SW 1271 (cell line): ENCODE measurements around the gene CCKAR.

Source experiments
- DNase-seq, 2 experiments: peaks; one replicate each; lab custom pipeline; 2025; lab: John Stamatoyannopoulos, UW

Gene CCKAR

GRCh38 chr4:26459054-26459755 is 31.1 kb downstream of the CCKAR start:
- peak in 1 of 2 experiments; percentile 45 for DNase-seq

DNA sequence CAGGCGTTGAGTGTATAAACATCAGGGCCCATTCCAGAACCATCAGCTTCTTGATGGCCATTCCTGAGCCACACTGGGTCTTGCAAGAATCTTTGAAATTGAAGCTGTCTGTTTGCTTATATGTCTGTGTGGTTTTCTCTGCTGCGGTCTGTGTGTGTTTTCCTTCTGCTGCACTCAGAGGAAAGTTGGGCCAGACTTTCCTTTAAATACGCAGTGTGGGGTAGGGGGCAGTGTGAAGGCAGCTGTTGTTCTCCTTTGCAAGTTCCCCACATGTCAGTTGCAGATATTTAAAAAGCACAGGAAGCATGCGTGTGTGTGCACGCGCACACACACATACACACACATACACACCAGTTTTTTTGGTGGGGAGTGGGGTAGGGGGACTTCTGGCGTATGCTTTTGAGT is 32.1 kb downstream of the CCKAR start:
- no peak for DNase-seq

DNA sequence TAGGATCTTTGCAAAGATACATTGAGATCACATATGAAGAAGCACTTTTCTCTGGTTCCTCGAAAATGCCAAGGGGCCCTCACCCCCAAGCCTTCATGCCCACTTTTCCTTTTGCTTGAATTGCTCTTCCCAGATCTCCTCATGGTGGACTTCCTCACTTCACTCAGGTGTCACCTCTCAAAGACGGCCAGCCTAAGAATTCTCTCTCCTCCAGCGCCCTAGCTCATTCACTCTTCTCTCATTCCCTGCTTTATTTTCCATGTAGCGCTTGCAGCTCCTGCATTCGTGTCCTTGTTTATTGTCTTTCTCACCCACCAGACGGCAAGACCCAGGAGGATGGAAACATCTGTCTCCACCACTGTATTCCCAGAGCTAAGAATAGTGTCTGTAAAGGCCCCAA is 32.9 kb downstream of the CCKAR start:
- DNase-seq = no peak

DNA sequence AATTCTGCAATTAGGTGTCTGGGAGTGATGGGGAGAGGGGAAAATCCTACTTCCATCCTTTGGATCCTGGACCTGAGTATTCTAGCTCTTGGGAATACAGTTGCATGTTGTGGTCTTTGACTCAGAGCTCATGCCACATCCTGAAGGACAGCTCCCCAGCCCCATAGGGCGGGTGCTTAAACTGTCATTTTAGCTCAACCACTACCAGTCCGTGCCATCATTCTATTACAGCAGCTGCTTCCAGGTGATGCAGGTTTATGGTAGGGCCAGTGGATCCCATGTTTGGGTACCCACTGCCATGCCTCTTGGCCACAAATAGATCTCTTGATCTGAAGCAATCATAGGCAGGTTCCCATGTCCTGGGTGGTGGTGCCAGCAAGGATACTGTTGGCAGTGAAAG is 34.7 kb downstream of the CCKAR start:
- no peak for DNase-seq

DNA sequence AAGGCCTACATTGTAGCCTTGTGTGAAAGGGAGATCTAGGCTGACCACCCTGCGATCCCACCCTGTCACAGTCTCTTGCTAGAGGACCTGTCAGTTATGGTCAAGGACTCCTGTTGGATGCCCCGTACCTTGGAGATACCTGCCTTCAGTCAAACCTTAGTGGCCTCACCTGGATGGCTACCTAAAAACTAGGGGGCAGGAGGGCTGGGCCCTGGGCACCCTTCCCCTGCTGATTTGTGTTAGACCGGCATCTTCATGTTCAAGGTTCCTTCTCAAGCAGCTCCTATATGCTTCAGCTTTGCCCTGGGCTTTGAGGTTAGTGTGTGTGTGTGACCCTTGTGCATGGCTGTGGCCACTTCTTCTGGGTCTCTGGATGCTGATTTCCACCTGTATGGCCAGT is 35.3 kb downstream of the CCKAR start:
- no peak for DNase-seq

DNA sequence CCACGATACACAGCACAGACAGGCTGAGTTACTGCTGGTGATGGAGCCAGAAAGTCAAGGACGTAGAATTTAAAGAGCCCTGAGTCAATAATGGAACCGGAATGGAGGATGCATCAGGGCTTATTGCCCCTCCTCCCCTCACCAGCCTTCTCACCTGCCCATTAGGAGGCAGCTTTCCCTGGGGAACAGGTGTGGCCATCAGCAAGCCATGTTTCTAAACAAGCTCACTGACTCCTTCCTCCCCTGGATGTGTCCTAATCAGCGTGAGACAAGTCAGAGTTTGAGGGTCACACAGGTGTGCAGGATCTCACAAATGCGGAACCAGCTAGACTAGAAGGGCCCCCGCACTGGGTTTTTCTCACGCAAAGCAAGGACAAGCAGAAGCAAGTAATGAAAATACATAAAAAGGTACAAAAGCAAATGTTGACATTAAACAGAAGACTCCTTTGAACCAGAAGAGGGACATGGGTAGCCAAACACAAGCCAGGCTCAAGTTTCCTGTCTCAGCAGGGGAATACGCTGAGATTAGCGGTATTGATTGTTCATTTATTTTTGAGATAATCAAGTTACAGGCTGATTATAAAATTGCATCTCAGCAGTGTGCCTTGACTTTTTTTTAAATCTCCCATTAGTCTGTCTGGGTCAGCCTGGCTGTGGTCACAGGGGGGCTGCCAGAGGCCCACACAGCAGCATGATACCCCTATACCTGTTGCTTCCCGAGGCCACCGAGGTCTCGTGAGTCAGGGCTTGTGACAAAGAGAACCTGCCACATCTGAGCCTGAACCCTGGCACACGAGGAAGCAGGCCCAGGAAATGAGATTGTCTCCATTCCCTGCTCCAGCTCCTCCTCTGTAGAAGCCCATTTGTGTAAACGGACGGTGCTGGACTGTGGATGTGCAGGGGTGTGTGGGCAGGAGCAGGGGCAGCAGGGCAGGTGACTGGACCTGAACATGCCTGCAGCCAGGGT is 37.4 kb downstream of the CCKAR start:
- DNase-seq = no peak

- no peak for DNase-seq
These were observed 38.7 kb downstream of the CCKAR start for GRCh38 chr4:26451597-26451996.

DNA sequence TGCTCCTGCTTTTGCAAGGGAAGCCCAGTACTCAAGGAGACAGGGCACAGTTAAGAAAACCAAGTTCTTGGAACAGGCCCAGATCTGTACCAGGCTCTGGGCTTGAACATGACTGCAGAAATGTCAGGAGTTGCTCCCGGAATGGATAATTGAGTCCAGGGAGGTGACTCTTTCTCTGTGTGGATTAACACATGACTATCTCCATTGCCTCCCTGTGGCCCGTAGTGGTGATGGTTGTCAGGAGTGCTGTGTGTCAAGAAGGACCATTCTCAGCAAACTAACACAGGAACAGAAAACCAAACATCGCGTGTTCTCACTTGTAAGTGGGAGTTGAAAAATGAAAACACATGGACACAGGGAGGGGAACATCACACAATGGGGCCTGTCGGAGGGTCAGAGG is 39.9 kb downstream of the CCKAR start:
- no peak for DNase-seq

- DNase-seq = no peak
These were observed 42.9 kb downstream of the CCKAR start for GRCh38 chr4:26447378-26447777.

DNA sequence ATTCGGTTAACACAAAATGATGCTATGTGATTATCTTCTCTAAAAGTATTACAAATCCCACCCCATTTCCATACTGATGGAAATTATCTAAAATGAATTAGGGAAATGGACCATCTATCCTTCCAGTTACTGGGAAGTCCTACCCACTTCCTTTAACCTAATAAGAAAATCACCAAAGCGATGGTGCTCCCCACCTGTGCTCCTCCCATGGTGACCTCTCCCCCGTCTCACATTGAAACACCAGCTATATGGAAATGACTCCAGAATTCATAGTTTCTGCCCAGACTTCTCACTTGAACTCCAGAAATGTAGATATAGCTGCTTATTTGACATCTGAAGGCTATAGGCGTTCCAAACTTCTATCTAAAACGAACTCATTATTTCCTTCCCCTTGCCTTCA is 48.5 kb downstream of the CCKAR start:
- DNase-seq = no peak

DNA sequence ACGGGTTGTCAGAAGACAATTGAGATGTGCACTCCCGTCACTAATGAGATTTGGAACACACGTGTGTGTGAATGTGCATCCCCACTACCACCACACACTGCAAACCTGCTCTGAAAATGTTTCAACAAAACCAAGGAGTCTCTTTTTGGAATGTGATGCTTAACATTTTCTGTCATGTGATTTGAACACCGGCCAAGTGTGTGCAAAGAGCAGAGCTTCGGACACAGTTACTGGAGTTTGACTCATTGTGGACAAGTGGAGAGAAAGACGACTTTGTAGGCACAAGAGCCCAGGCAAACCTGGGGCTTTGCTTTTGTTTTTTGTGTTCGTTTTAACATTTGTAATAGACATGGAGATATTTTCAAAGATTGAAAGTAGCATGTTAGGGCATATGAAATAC is 49.2 kb downstream of the CCKAR start:
- DNase-seq = no peak

GRCh38 chr4:26434030-26434639 is 56.1 kb downstream of the CCKAR start:
- DNase-seq = no peak

DNA sequence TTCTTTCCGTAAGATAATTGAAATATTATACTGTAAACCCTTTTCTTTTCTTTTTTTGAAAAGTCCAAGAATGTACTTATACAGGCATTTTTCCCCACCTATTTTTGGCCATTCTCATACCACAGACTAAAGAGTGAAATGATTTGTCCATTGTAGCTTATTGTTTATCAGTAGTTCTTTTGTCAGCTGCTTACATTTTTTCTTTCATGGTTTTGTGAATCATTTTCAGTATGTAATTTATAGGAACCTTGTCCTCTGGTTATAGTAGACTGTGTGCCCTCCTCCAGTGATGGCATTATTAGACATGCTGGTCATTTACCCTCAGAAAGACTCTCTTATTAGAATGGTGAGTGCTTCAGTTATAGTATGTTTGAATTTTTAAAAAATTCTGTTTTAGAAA is 56.7 kb downstream of the CCKAR start:
- DNase-seq = no peak

- DNase-seq = no peak
These were observed 57.9 kb downstream of the CCKAR start for GRCh38 chr4:26432419-26432818.

GRCh38 chr4:26431461-26432180 is 58.7 kb downstream of the CCKAR start:
- no peak for DNase-seq
